ENCODE results near the gene FAM78B.
A peak's percentile ranks its signal among the peaks of the same experiment; 100 is the strongest.

The FAM78B gene

GRCh38 chr1:166165661-166166328 lies 1.0 kb downstream of the FAM78B start:
- peak overlapping the region; percentile 48 for H3K4me3 ChIP-seq (ENCODE audit: low read depth, low read length)
- DNase-seq (ENCODE audit: low read depth): no peak

GRCh38 chr1:166164995-166165660 lies 1.7 kb downstream of the FAM78B start:
- DNase-seq (ENCODE audit: low read depth): no peak

GRCh38 chr1:166164646-166164994 lies 2.2 kb downstream of the FAM78B start:
- no peak overlapping the region for H3K4me3 ChIP-seq (ENCODE audit: low read depth, low read length)
- DNase-seq (ENCODE audit: low read depth): no peak

More at GRCh38 chr1:166164995-166165660, 1.7 kb downstream of the FAM78B start:
- H3K4me3 ChIP-seq (ENCODE audit: low read depth, low read length): peak overlapping the region; percentile 16

GRCh38 chr1:166159656-166160055 lies 7.1 kb downstream of the FAM78B start:
- DNase-seq (ENCODE audit: low read depth): no peak
- no peak overlapping the region for H3K4me3 ChIP-seq (ENCODE audit: low read depth, low read length)

GRCh38 chr1:166156674-166157073 lies 10.1 kb downstream of the FAM78B start:
- no peak overlapping the region for H3K4me3 ChIP-seq (ENCODE audit: low read depth, low read length)
- no peak for DNase-seq (ENCODE audit: low read depth)

- H3K4me3 ChIP-seq (ENCODE audit: low read depth, low read length): no peak overlapping the region
- no peak for DNase-seq (ENCODE audit: low read depth)
These were observed 11.7 kb downstream of the FAM78B start for GRCh38 chr1:166155108-166155507.

GRCh38 chr1:166153525-166154314 lies 13.1 kb downstream of the FAM78B start:
- no peak for DNase-seq (ENCODE audit: low read depth)
- no peak overlapping the region for H3K4me3 ChIP-seq (ENCODE audit: low read depth, low read length)

GRCh38 chr1:166152978-166153377 lies 13.8 kb downstream of the FAM78B start:
- DNase-seq (ENCODE audit: low read depth): no peak
- H3K4me3 ChIP-seq (ENCODE audit: low read depth, low read length): no peak overlapping the region

- H3K4me3 ChIP-seq (ENCODE audit: low read depth, low read length): no peak overlapping the region
- DNase-seq (ENCODE audit: low read depth): no peak
These were observed 15.0 kb downstream of the FAM78B start for GRCh38 chr1:166151804-166152203.

- no peak overlapping the region for H3K4me3 ChIP-seq (ENCODE audit: low read depth, low read length)
- no peak for DNase-seq (ENCODE audit: low read depth)
These were observed 21.3 kb downstream of the FAM78B start for GRCh38 chr1:166145499-166145898.

GRCh38 chr1:166141969-166142368 lies 24.8 kb downstream of the FAM78B start:
- H3K4me3 ChIP-seq (ENCODE audit: low read depth, low read length): no peak overlapping the region
- DNase-seq (ENCODE audit: low read depth): no peak

- no peak for DNase-seq (ENCODE audit: low read depth)
- no peak overlapping the region for H3K4me3 ChIP-seq (ENCODE audit: low read depth, low read length)
These were observed 26.6 kb downstream of the FAM78B start for GRCh38 chr1:166140251-166140650.

- no peak for DNase-seq (ENCODE audit: low read depth)
These were observed 27.1 kb downstream of the FAM78B start for GRCh38 chr1:166139735-166140134.

GRCh38 chr1:166136699-166137401 lies 30.0 kb downstream of the FAM78B start:
- no peak for DNase-seq (ENCODE audit: low read depth)
- H3K4me3 ChIP-seq (ENCODE audit: low read depth, low read length): no peak overlapping the region

More at GRCh38 chr1:166139735-166140134, 27.1 kb downstream of the FAM78B start:
- no peak overlapping the region for H3K4me3 ChIP-seq (ENCODE audit: low read depth, low read length)

GRCh38 chr1:166136222-166136621 lies 30.6 kb downstream of the FAM78B start:
- H3K4me3 ChIP-seq (ENCODE audit: low read depth, low read length): no peak overlapping the region
- no peak for DNase-seq (ENCODE audit: low read depth)

- H3K4me3 ChIP-seq (ENCODE audit: low read depth, low read length): no peak overlapping the region
- DNase-seq (ENCODE audit: low read depth): no peak
These were observed 32.9 kb downstream of the FAM78B start for GRCh38 chr1:166133857-166134256.

- DNase-seq (ENCODE audit: low read depth): no peak
- H3K4me3 ChIP-seq (ENCODE audit: low read depth, low read length): no peak overlapping the region
These were observed 33.4 kb downstream of the FAM78B start for GRCh38 chr1:166133276-166133841.

GRCh38 chr1:166132496-166132895 lies 34.3 kb downstream of the FAM78B start:
- H3K4me3 ChIP-seq (ENCODE audit: low read depth, low read length): no peak overlapping the region
- no peak for DNase-seq (ENCODE audit: low read depth)

- no peak overlapping the region for H3K4me3 ChIP-seq (ENCODE audit: low read depth, low read length)
- no peak for DNase-seq (ENCODE audit: low read depth)
These were observed 37.8 kb downstream of the FAM78B start for GRCh38 chr1:166129006-166129405.

GRCh38 chr1:166128195-166128594 lies 38.6 kb downstream of the FAM78B start:
- DNase-seq (ENCODE audit: low read depth): no peak
- no peak overlapping the region for H3K4me3 ChIP-seq (ENCODE audit: low read depth, low read length)
